ENCODE measurements around the gene DEPP1.

Gene DEPP1

GRCh38 chr10:44930904-44931620 is 47.5 kb downstream of the DEPP1 start:
- DNase-seq: no peak

GRCh38 chr10:44929356-44930255 is 49.0 kb downstream of the DEPP1 start:
- DNase-seq: no peak

GRCh38 chr10:44928462-44928861 is 50.1 kb downstream of the DEPP1 start:
- no peak for DNase-seq

- DNase-seq: no peak
Measured at GRCh38 chr10:44927352-44927751, 51.3 kb downstream of the DEPP1 start.

GRCh38 chr10:44926751-44927351 is 51.8 kb downstream of the DEPP1 start:
- DNase-seq: no peak
